C4-2B (cell line): ENCODE data around the gene CELSR2.

Source experiments
- H3K27ac ChIP-seq: fragments of 450-650 bp; 2 replicates; pipeline ENCODE4 v1.5.1; 2017
- CTCF ChIP-seq: fragments of 450-650 bp; conservative IDR thresholded peaks from 2 replicates; pipeline ENCODE4 v1.5.1; 2017; ENCODE audit warnings: mild to moderate bottlenecking
- ZFX ChIP-seq: fragments of 450-650 bp; IDR thresholded peaks from 2 replicates; pipeline ENCODE4 v1.6.1; 2017

Gene CELSR2

DNA sequence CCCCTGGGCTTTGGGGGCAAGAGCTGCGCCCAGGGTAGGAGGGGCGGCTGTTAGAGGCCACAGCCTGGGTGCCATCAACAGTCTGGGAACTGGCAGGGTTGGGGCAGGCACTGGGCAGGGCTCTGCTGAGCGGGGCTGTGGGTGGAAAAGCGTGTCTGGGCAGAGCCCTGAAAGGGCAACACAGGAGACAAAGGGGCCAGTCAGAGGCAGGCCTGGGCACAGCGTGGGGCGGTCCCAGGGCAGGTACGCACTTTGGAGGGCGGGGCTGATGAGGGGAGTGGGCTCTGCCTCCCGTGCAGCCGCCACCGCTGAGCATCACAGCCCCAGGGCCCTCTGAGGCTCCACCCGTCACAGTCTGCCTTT, 13.9 kb downstream of the CELSR2 start:
- no peak for TF ChIP-seq ZFX
- TF ChIP-seq CTCF: no peak
- H3K27ac ChIP-seq: peak overlapping the region; percentile 31

GRCh38 chr1:109263597-109264378, 14.4 kb downstream of the CELSR2 start:
- TF ChIP-seq ZFX: no peak
- peak; percentile 100 for TF ChIP-seq CTCF
- peak overlapping the region; percentile 31; the same call in 1 of the 2 replicates for H3K27ac ChIP-seq

DNA sequence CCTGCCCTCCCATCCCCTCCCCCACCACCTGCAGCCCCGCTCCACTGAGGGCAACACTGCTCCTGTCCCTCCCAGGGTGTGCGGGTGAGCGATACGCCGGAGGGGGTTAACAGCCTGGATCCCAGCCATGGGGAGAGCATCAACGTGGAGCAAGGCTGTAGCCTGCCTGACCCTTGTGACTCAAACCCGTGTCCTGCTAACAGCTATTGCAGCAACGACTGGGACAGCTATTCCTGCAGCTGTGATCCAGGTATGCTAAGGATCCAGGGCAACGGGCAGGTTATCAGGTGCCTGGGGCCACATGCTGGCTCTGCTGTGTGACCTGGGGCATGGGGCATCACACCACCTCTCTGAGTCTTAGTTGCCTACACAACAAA, 15.0 kb downstream of the CELSR2 start:
- TF ChIP-seq ZFX: no peak
- no peak for TF ChIP-seq CTCF
- no peak overlapping the region; the same call in 1 of the 2 replicates for H3K27ac ChIP-seq

- H3K27ac ChIP-seq: no peak overlapping the region
- no peak for TF ChIP-seq CTCF
- no peak for TF ChIP-seq ZFX
Observed at GRCh38 chr1:109265016-109265415, 15.7 kb downstream of the CELSR2 start.

- TF ChIP-seq CTCF: no peak
- no peak for TF ChIP-seq ZFX
- H3K27ac ChIP-seq: no peak overlapping the region
Observed at GRCh38 chr1:109265741-109266330, 16.5 kb downstream of the CELSR2 start.

- no peak for TF ChIP-seq CTCF
- no peak for TF ChIP-seq ZFX
- no peak overlapping the region for H3K27ac ChIP-seq
Observed at GRCh38 chr1:109266965-109267364, 17.6 kb downstream of the CELSR2 start.

DNA sequence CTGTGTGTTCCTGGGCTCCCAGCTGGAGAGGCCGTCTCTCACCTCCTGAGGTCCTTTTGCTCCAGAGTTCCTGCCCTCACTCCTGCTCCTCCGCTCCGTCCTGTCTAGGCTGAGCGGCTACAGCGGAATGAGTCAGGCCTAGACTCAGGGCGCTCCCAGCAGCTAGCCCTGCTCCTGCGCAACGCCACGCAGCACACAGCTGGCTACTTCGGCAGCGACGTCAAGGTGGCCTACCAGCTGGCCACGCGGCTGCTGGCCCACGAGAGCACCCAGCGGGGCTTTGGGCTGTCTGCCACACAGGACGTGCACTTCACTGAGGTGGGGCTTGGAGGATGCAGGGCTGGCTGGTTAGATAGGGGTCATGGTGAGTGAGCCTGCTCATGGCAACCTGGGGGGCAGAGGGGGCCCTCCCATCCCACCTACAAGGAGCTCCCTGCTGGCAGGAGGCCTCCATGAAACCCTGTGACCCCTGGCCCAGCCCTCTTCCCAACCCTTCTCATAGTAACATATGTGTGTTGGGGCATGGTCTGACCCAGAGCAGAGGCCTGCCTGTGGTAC, 18.5 kb downstream of the CELSR2 start:
- no peak overlapping the region for H3K27ac ChIP-seq
- TF ChIP-seq CTCF: no peak
- no peak for TF ChIP-seq ZFX
